SH-SY5Y (cell line): ENCODE results near the gene AFF2.

Experiments
- GATA2 ChIP-seq: IDR thresholded peaks from 2 replicates; pipeline ENCODE4 v1.6.1; 2011; ENCODE audit warnings: mild to moderate bottlenecking, low read depth, low read length
- GATA3 ChIP-seq: IDR thresholded peaks from 2 replicates; pipeline ENCODE4 v1.6.1; 2011; ENCODE audit warnings: low read depth, mild to moderate bottlenecking, low read length, moderate library complexity

- TF ChIP-seq GATA2 (no peak), GATA3 (no peak)
Observed at GRCh38 chrX:149043401-149043800, 543.0 kb downstream of the AFF2 start.
